ENCODE results near the gene TMX3.

DNA sequence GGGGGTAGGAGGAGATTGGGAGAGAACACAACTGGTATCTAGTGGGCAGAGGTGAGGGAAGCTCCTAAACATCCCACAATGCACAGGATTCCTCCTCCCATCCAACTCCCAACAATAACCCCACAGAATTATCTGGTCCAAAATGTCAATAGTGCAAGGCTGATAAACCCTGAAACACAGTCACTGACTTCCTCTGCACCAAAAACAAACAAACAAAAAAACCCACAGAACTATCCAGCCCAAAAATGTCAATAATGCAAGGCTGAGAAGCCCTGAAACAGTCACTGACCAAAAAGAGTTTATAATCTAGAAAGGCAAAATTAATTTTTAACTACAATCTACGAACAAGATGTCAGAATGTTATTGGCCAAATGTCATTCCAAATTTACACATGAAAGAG, 9.8 kb downstream of the TMX3 start:
- TF ChIP-seq, protein P1, sequence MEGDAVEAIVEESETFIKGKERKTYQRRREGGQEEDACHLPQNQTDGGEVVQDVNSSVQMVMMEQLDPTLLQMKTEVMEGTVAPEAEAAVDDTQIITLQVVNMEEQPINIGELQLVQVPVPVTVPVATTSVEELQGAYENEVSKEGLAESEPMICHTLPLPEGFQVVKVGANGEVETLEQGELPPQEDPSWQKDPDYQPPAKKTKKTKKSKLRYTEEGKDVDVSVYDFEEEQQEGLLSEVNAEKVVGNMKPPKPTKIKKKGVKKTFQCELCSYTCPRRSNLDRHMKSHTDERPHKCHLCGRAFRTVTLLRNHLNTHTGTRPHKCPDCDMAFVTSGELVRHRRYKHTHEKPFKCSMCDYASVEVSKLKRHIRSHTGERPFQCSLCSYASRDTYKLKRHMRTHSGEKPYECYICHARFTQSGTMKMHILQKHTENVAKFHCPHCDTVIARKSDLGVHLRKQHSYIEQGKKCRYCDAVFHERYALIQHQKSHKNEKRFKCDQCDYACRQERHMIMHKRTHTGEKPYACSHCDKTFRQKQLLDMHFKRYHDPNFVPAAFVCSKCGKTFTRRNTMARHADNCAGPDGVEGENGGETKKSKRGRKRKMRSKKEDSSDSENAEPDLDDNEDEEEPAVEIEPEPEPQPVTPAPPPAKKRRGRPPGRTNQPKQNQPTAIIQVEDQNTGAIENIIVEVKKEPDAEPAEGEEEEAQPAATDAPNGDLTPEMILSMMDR (IDR thresholded peaks at IDR 0.05), result no peak
- TF ChIP-seq POLR2A (IDR thresholded peaks at IDR 0.05), result no peak

All from thyroid gland (tissue), 4 donors.